ENCODE measurements around the gene ATG7.

DNA sequence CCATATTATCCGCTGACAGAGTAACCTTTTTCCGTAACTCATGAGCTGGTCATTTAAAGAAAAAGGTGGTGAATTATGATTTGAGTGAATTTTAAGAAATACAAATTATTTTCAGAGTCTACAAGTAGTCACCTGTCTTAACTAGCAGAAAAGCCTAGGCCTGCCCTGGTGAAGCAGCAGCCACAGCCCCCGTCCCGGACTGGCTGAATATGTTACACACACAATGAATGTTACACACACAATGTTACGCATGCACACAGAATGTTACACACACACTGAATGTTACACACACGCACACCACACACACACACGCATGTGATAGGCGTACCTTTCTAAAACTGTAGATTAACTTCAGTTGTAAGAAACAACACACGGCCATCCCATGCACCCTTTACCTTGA, 293.7 kb downstream of the ATG7 start:
- TF ChIP-seq CEBPB (IDR thresholded peaks at IDR 0.05; ENCODE audit: low read depth), result no peak
- TF ChIP-seq RAD21 (IDR thresholded peaks at IDR 0.05; ENCODE audit: low read depth), result no peak
- TF ChIP-seq CTCF (IDR thresholded peaks at IDR 0.05 in 2 of 3, conservative IDR thresholded peaks at IDR 0.05 in 1 of 3; ENCODE audit: borderline replicate concordance in 1 of 3, insufficient read depth in 1 of 3, low read depth in 2 of 3, low read length in 2 of 3), result no peak

Measured in HCT116 (cell line).